ENCODE measurements around the gene SIGLEC1. TPM values are rescaled to one million over a fixed set of nuclear protein-coding genes. Genes with fewer than 3 reads are reported as not detected.

SIGLEC1 gene
- total and polyA plus RNA-seq, 2 of the 4 experiments (the other 2 are of a cell fraction): not detected

- DNase-seq: no peak
- Histone ChIP-seq H2AK5ac (ENCODE audit: low read depth, low read length) (no peak overlapping the region), H3K4me3 (ENCODE audit: insufficient read depth, low read depth, low read length) (no peak overlapping the region), H4K5ac (ENCODE audit: low read depth, low read length) (no peak overlapping the region), H4K91ac (ENCODE audit: insufficient read depth, low read depth, low read length) (no peak overlapping the region), H3K23ac (ENCODE audit: low read depth, low read length) (no peak overlapping the region), H3K79me1 (ENCODE audit: low read depth in 1 of 2, low read length in 2 of 2) (no peaks in the 10 kb centered on the region), H3K27me3 (ENCODE audit: control insufficient read depth, insufficient read depth, low read length) (peaks cover 56% of the 10 kb centered on the region), H2AFZ (replicated peaks; ENCODE audit: low read length, poor library complexity) (peak overlapping the region; percentile 69), H3K27ac (ENCODE audit: insufficient read depth, low read length) (no peak overlapping the region), H3K9me1 (ENCODE audit: insufficient read depth, low read length) (no peaks in the 10 kb centered on the region), H3K56ac (ENCODE audit: extremely low read depth, insufficient read depth, low read length) (no peak overlapping the region), H2BK20ac (ENCODE audit: low read depth, low read length) (no peak overlapping the region), H2BK120ac (ENCODE audit: low read depth, low read length) (no peak overlapping the region), H3K14ac (replicated peaks; ENCODE audit: low read depth, low read length) (no peak overlapping the region), H2AK9ac (replicated peaks; ENCODE audit: low read depth, low read length, poor library complexity) (no peak overlapping the region), H2BK15ac (ENCODE audit: low read depth, low read length) (no peak overlapping the region), H4K8ac (ENCODE audit: low read depth in 2 of 2, low read length in 2 of 2) (no peak overlapping the region), H3K9me3 (ENCODE audit: control insufficient read depth, insufficient read depth, low read length) (no peaks in the 10 kb centered on the region), H3K4ac (ENCODE audit: low read depth, low read length) (no peak overlapping the region), H3K4me1 (ENCODE audit: control insufficient read depth, insufficient read depth, low read length) (peaks cover 5% of the 10 kb centered on the region; the same call in 1 of the 2 replicates), H3K4me2 (ENCODE audit: low read depth, low read length) (no peak overlapping the region; the same call in 1 of the 2 replicates), H3K9ac (ENCODE audit: low read depth, low read length) (no peak overlapping the region), H4K20me1 (ENCODE audit: insufficient read depth, low read length) (no peaks in the 10 kb centered on the region), H2BK5ac (ENCODE audit: low read depth, low read length, poor library complexity, severe bottlenecking) (no peak overlapping the region), H3K36me3 (ENCODE audit: control insufficient read depth, insufficient read depth, low read length) (no peaks in the 10 kb centered on the region), H3K18ac (ENCODE audit: low read depth, low read length) (no peak overlapping the region)
- intact Hi-C loops (cut with micrococcal nuclease) (loop anchor here (10.0 kb wide), 1 partner anchor 412 kb away; no protein-coding TSS in a partner anchor), in situ Hi-C loops (cut with MboI; ENCODE audit: low sequenced_read_pairs) (no loop called here), dilution Hi-C loops (cut with HindIII; ENCODE audit: low sequenced_read_pairs, unreplicated experiment) (no loop called here)
- no peak for ATAC-seq (ENCODE audit: low read depth)
- POLR2A ChIA-PET (ENCODE audit: unreplicated experiment): no interaction called here
- CTCF ChIA-PET: interaction anchor here (0.9 kb wide), 1 partner anchor 38 kb away, joined by 5 read pairs; no protein-coding TSS in a partner anchor
- no TSS peak for BruUV-seq (replicated peaks)
- WGBS, 2 experiments (ENCODE audit: extremely low coverage in 2 of 2, insufficient read length in 1 of 2): 9% methylated on average over 33 of the region's 58 CpGs; no CpG with 5 or more reads in 1 of the 2 experiments
- no peak for TF ChIP-seq RFX5 (IDR thresholded peaks at IDR 0.05; ENCODE audit: low read depth, low read length)
- no peak for TF ChIP-seq MAFK (IDR thresholded peaks at IDR 0.05; ENCODE audit: low read depth, low read length)
- no peak for TF ChIP-seq POLR2A (IDR thresholded peaks at IDR 0.05; ENCODE audit: low read depth, low read length)
- no peak for TF ChIP-seq FOS (IDR thresholded peaks at IDR 0.05; ENCODE audit: low read depth, low read length)
- no peak for TF ChIP-seq BHLHE40 (IDR thresholded peaks at IDR 0.05; ENCODE audit: low read depth, low read length)
- no peak for TF ChIP-seq NFE2L2 (IDR thresholded peaks at IDR 0.05; ENCODE audit: low read depth, low read length)
- no peak for TF ChIP-seq ELK1 (IDR thresholded peaks at IDR 0.05; ENCODE audit: borderline replicate concordance, low read depth, low read length)
- TF ChIP-seq SMC3 (IDR thresholded peaks at IDR 0.05; ENCODE audit: low read depth, low read length): no peak
- no peak for TF ChIP-seq MAZ (IDR thresholded peaks at IDR 0.05; ENCODE audit: borderline replicate concordance, low read depth, low read length)
- TF ChIP-seq USF2 (IDR thresholded peaks at IDR 0.05; ENCODE audit: low read depth, low read length): no peak
Measured at GRCh38 chr20:3672547-3673171, 39.7 kb downstream of the SIGLEC1 start.

Measured in IMR-90 (cell line).